T47D (cell line): ENCODE data around the gene PRR7.

Source experiments
- DNase-seq, 2 experiments: peaks; one replicate each; pipeline versions ENCODE4 v3.0.0 to v3.0.0-alpha.2; 2011 to 2012; ENCODE audit warnings: low read depth in 1 of 2, low spot score in 1 of 2
- JUND ChIP-seq: IDR thresholded peaks from 2 replicates; pipeline ENCODE4 v1.6.1; 2012; ENCODE audit warnings: low read depth
- in situ Hi-C: cut with HindIII; loops from 2 replicates; pipeline ENCODE4 v1.10.0; 2016; ENCODE audit warnings: low sequenced_read_pairs, low pct_unique_long_range_greater_than_20kb

The PRR7 gene

GRCh38 chr5:177496070-177496726 lies 49.6 kb downstream of the PRR7 start:
- peak; percentile 79 to 88 for DNase-seq
- TF ChIP-seq JUND, result no peak
- in situ Hi-C loops, result no loop called here

- no peak for TF ChIP-seq JUND
- DNase-seq, result peak in 1 of 2 experiments; percentile 76
Measured at GRCh38 chr5:177496727-177497291, 50.2 kb downstream of the PRR7 start.

GRCh38 chr5:177497292-177498012 lies 50.8 kb downstream of the PRR7 start, which contains the start of gene PDLIM7:
TSS of gene PDLIM7 (minus strand) at chr5:177497604. CDS start at chr5:177496512, 1,092 bp downstream.
- in situ Hi-C loops, result no loop called here
- no peak for TF ChIP-seq JUND
- peak; percentile 98 to 99 for DNase-seq

More at GRCh38 chr5:177496727-177497291, 50.2 kb downstream of the PRR7 start:
- in situ Hi-C loops, result no loop called here

GRCh38 chr5:177498013-177498787 lies 51.6 kb downstream of the PRR7 start:
- TF ChIP-seq JUND, result no peak
- no peak for DNase-seq
- in situ Hi-C loops, result no loop called here

GRCh38 chr5:177499842-177500241 lies 53.2 kb downstream of the PRR7 start:
- in situ Hi-C loops, result no loop called here
- no peak for DNase-seq
- no peak for TF ChIP-seq JUND

DNA sequence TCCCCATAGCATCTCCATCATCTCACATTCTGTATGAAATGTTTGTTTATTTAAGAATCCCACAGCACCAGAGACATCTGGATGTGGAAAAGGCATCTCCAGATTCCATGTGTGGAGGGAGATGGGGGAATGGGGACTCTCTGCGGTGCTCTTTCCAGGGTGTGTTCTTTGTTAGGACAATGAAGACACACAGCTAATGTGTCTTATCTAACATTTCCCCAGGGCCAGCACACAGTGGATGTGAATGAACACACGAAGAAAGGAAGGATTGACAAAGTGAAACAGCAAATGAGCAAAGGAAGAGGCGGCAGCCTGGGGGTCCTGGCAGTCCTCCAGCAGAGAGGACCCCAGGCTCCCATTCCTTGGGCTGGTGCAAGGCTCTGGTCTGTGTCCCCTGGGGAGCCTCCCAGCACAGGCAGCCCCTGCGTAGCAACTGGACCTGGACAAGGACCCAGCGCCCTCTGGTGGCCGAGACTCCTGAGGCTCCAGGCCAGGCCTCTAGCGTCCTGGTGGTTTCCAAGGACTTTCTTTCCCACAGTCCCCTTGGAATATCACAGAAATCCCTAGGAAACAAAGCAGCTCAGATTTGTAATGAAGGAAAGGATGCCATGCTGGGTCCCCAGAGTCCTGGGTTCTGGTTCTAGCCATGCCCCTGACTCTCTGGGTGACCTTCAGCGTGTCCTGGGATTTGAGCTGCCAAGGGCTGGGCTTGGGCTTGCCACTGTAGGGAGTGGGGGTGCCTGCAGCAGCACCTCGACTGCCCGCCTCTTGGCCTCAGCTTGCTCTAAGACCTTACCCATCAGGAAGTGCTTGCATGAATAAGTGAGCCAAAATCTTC lies 54.3 kb downstream of the PRR7 start:
- TF ChIP-seq JUND, result no peak
- peak; percentile 82 to 87 for DNase-seq
- in situ Hi-C loops, result no loop called here

GRCh38 chr5:177501874-177502678 lies 55.5 kb downstream of the PRR7 start:
- in situ Hi-C loops, result no loop called here
- DNase-seq, result no peak
- TF ChIP-seq JUND, result no peak

DNA sequence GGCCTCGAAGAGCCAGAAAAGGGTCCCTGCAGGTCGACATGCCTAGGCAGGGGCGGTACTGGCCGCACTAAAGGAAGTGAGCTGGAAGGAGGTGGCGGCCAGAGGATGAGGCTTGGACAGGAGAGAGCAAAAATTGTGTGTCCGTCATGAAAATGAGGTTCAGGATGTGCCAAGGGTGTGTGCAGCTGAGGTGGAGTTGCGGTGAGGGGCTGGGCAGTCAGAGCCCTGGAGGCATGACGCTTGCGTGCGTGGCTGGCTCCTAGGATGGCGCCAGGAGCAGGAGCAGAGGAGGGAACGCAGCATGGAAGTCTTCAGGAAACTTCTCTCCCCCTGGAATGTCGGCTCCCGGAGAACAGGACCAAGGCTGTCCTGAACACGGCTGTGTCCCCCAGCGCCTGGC lies 56.3 kb downstream of the PRR7 start:
- no peak for TF ChIP-seq JUND
- in situ Hi-C loops, result no loop called here
- DNase-seq, result no peak

- in situ Hi-C loops, result no loop called here
- TF ChIP-seq JUND, result no peak
- no peak for DNase-seq
Measured at GRCh38 chr5:177503351-177504085, 56.9 kb downstream of the PRR7 start.
